Astrocyte (in vitro differentiated cells and primary cell): ENCODE results near the gene PLD2. TPM values are rescaled to one million over a fixed set of nuclear protein-coding genes. Genes with fewer than 3 reads are reported as not detected.

Experiments used
- DNase-seq: peaks from one replicate; pipeline ENCODE4 v3.0.0-alpha.2; 2010; ENCODE audit warnings: low read depth
- FAIRE-seq: peaks from 2 replicates; lab custom pipeline; 2011; peaks lifted over from hg19 to GRCh38; lab: Jason Lieb, UNC
- H2AFZ ChIP-seq: 2 replicates; pipeline ENCODE4 v1.6.0; 2012; ENCODE audit warnings: low read depth, low read length, inconsistent platforms
- H3K27ac ChIP-seq: 2 replicates; pipeline ENCODE4 v1.5.1; 2011; ENCODE audit warnings: low read depth, low read length, inconsistent platforms
- H3K27me3 ChIP-seq: 2 replicates; pipeline ENCODE4 v1.6.0; 2011; ENCODE audit warnings: low read length, inconsistent platforms; ENCODE audit not compliant: insufficient read depth
- H3K36me3 ChIP-seq: 2 replicates; pipeline ENCODE4 v1.5.1; 2011; ENCODE audit warnings: low read length, inconsistent platforms; ENCODE audit not compliant: insufficient read depth
- H3K4me1 ChIP-seq: 2 replicates; pipeline ENCODE4 v1.5.1; 2011; ENCODE audit warnings: low read length, inconsistent platforms; ENCODE audit not compliant: insufficient read depth
- H3K4me2 ChIP-seq: 2 replicates; pipeline ENCODE4 v1.6.0; 2012; ENCODE audit warnings: low read length, inconsistent platforms
- H3K4me3 ChIP-seq: 2 replicates; pipeline ENCODE4 v1.5.1; 2011; ENCODE audit warnings: low read depth, mild to moderate bottlenecking, low read length, inconsistent platforms; ENCODE audit not compliant: insufficient read depth
- H3K79me2 ChIP-seq: 2 replicates; pipeline ENCODE4 v1.6.0; 2012; ENCODE audit warnings: mild to moderate bottlenecking, low read length, inconsistent platforms; ENCODE audit not compliant: insufficient read depth
- H3K9ac ChIP-seq: 2 replicates; pipeline ENCODE4 v1.6.0; 2012; ENCODE audit warnings: mild to moderate bottlenecking, low read length, inconsistent platforms
- H3K9me3 ChIP-seq: 2 replicates; pipeline ENCODE4 v1.5.1; 2012; ENCODE audit warnings: low read depth, mild to moderate bottlenecking, low read length, inconsistent platforms; ENCODE audit not compliant: insufficient read depth
- H4K20me1 ChIP-seq: 2 replicates; pipeline ENCODE4 v1.6.0; 2012; ENCODE audit warnings: low read length, inconsistent platforms; ENCODE audit not compliant: insufficient read depth
- H3K27ac Mint-ChIP-seq: one replicate; pipeline ENCODE4 v1.8.0; 2021; ENCODE audit warnings: mild to moderate bottlenecking, mixed read lengths; ENCODE audit not compliant: unreplicated experiment
- H3K27me3 Mint-ChIP-seq: one replicate; pipeline ENCODE4 v1.8.0; 2021; ENCODE audit warnings: low read depth, mixed read lengths; ENCODE audit not compliant: unreplicated experiment
- H3K36me3 Mint-ChIP-seq: one replicate; pipeline ENCODE4 v1.8.0; 2021; ENCODE audit warnings: low read depth, mixed read lengths; ENCODE audit not compliant: unreplicated experiment
- H3K4me1 Mint-ChIP-seq: one replicate; pipeline ENCODE4 v1.8.0; 2021; ENCODE audit warnings: low read depth, mixed read lengths; ENCODE audit not compliant: unreplicated experiment
- H3K4me3 Mint-ChIP-seq: one replicate; pipeline ENCODE4 v1.8.0; 2021; ENCODE audit warnings: mild to moderate bottlenecking, moderate library complexity, mixed read lengths; ENCODE audit not compliant: unreplicated experiment
- H3K9me3 Mint-ChIP-seq: one replicate; pipeline ENCODE4 v1.8.0; 2021; ENCODE audit warnings: mild to moderate bottlenecking, mixed read lengths; ENCODE audit not compliant: unreplicated experiment
- CTCF ChIP-seq: IDR thresholded peaks from 2 replicates; pipeline ENCODE4 v1.5.1; 2011; ENCODE audit warnings: low read depth, mild to moderate bottlenecking, inconsistent platforms, low read length, moderate library complexity; ENCODE audit not compliant: insufficient read depth
- EZH2 ChIP-seq: IDR thresholded peaks from 2 replicates; pipeline ENCODE4 v1.6.1; 2012; ENCODE audit warnings: mild to moderate bottlenecking, low read length, inconsistent platforms; ENCODE audit not compliant: insufficient read depth
- total RNA-seq: library from RNA; stranded (reverse); gene quantifications from 2 replicates; pipeline ENCODE4 v1.2.1, GENCODE V29; 2021

PLD2 gene
- total RNA-seq, 1 donor from 2014 or later, result 29.3 TPM

- peaks cover 3% of the 10 kb centered on the region for H3K4me1 ChIP-seq
- H3K27me3 ChIP-seq, result no peaks in the 10 kb centered on the region
- Mint-ChIP-seq H3K4me3 (no peak overlapping the region), H3K9me3 (no peaks in the 10 kb centered on the region), H3K36me3 (peaks cover 10% of the 10 kb centered on the region), H3K27ac (no peak overlapping the region), H3K27me3 (no peaks in the 10 kb centered on the region), H3K4me1 (peaks cover 18% of the 10 kb centered on the region)
- FAIRE-seq, result no peak
- H3K27ac ChIP-seq, result no peak overlapping the region
- H3K4me2 ChIP-seq, result no peak overlapping the region
- no peaks in the 10 kb centered on the region for H3K36me3 ChIP-seq
- no peak for DNase-seq
- no peak overlapping the region for H3K4me3 ChIP-seq
- no peaks in the 10 kb centered on the region for H3K9me3 ChIP-seq
- no peak overlapping the region for H2AFZ ChIP-seq
- no peak overlapping the region for H3K9ac ChIP-seq
- peaks cover 86% of the 10 kb centered on the region for H3K79me2 ChIP-seq
- peaks cover 92% of the 10 kb centered on the region for H4K20me1 ChIP-seq
- no peak for TF ChIP-seq CTCF
- TF ChIP-seq EZH2, result no peak
These were observed 33.3 kb downstream of the PLD2 start for GRCh38 chr17:4839965-4840892.

- Histone ChIP-seq H3K4me3 (no peak overlapping the region), H3K4me2 (no peak overlapping the region), H3K27me3 (no peaks in the 10 kb centered on the region), H4K20me1 (peaks cover 92% of the 10 kb centered on the region), H3K9me3 (no peaks in the 10 kb centered on the region), H3K4me1 (peaks cover 3% of the 10 kb centered on the region), H2AFZ (no peak overlapping the region), H3K36me3 (no peaks in the 10 kb centered on the region), H3K9ac (no peak overlapping the region), H3K27ac (no peak overlapping the region), H3K79me2 (peaks cover 85% of the 10 kb centered on the region)
- DNase-seq (no peak), FAIRE-seq (no peak)
- Mint-ChIP-seq H3K36me3 (peaks cover 9% of the 10 kb centered on the region), H3K4me1 (peaks cover 15% of the 10 kb centered on the region), H3K27me3 (no peaks in the 10 kb centered on the region), H3K4me3 (no peak overlapping the region), H3K27ac (no peak overlapping the region), H3K9me3 (no peaks in the 10 kb centered on the region)
- TF ChIP-seq CTCF, result no peak
- no peak for TF ChIP-seq EZH2
These were observed 33.9 kb downstream of the PLD2 start for GRCh38 chr17:4840893-4841242.

GRCh38 chr17:4842376-4842775 is 35.4 kb downstream of the PLD2 start:
- TF ChIP-seq EZH2 (no peak), CTCF (no peak)
- no peak overlapping the region for H2AFZ ChIP-seq
- no peaks in the 10 kb centered on the region for H3K9me3 ChIP-seq
- no peak overlapping the region for H3K27ac ChIP-seq
- Mint-ChIP-seq H3K27ac (no peak overlapping the region), H3K4me1 (peaks cover 9% of the 10 kb centered on the region), H3K4me3 (no peak overlapping the region), H3K9me3 (no peaks in the 10 kb centered on the region), H3K27me3 (no peaks in the 10 kb centered on the region), H3K36me3 (peaks cover 12% of the 10 kb centered on the region)
- H4K20me1 ChIP-seq, result peaks cover 94% of the 10 kb centered on the region
- FAIRE-seq (no peak), DNase-seq (no peak)
- H3K4me2 ChIP-seq, result no peak overlapping the region
- H3K79me2 ChIP-seq, result peaks cover 86% of the 10 kb centered on the region
- no peaks in the 10 kb centered on the region for H3K27me3 ChIP-seq
- no peak overlapping the region for H3K9ac ChIP-seq
- no peak overlapping the region for H3K4me3 ChIP-seq
- peaks cover 3% of the 10 kb centered on the region for H3K4me1 ChIP-seq
- H3K36me3 ChIP-seq, result no peaks in the 10 kb centered on the region
